Pancreas (tissue), 10 donors: ENCODE measurements around the gene SEC24D. TPM values are rescaled to one million over a fixed set of nuclear protein-coding genes. Genes with fewer than 3 reads are reported as not detected.
A peak's percentile ranks its signal among the peaks of the same experiment; 100 is the strongest.

Source experiments
- ATAC-seq, 4 donors: fragments of 200-7000 bp; cut with Tn5 transposase; one replicate each; pipeline versions ENCODE4 v1.8.0 to v1.9.1; 2020; ENCODE audit warnings: mild to moderate bottlenecking in 4 of 4, moderate library complexity in 4 of 4
- DNase-seq, 6 donors: peaks; one replicate each; pipeline ENCODE4 v3.0.0-alpha.2; 2020
- FAIRE-seq: peaks from 2 replicates; lab custom pipeline; 2012; peaks lifted over from hg19 to GRCh38; lab: Jason Lieb, UNC
- H3K27ac ChIP-seq, 4 donors: fragments of 200-600 bp; sonication (generic); 1 replicate in 3 of 4; 2 replicates in 1 of 4; pipeline versions ENCODE4 v1.5.0 to v1.8.0; 2020
- H3K27me3 ChIP-seq, 4 donors: fragments of 200-600 bp; one replicate each; pipeline ENCODE4 v1.8.0; 2021
- H3K36me3 ChIP-seq, 3 donors: fragments of 200-600 bp; sonication (generic) in 1 of 3; one replicate each; pipeline versions ENCODE4 v1.5.0 to v1.8.0; 2020 to 2021
- H3K4me1 ChIP-seq, 3 donors: fragments of 200-600 bp; one replicate each; pipeline ENCODE4 v1.8.0; 2021
- H3K4me3 ChIP-seq, 4 donors: fragments of 200-600 bp; sonication (generic) in 2 of 4; one replicate each; pipeline versions ENCODE4 v1.5.0 to v1.8.0; 2020 to 2021
- H3K9me3 ChIP-seq, 4 donors: fragments of 200-600 bp; one replicate each; pipeline ENCODE4 v1.8.0; 2021
- WGBS, 2 donors: extraction: QIAGEN DNeasy Blood & Tissue Kit; methylation state at CpG; one replicate each; pipeline ENCODE4 v1.1.7; 2013; 5-methylcytosine and 5-hydroxymethylcytosine counted together
- intact Hi-C, 3 donors: fragments of 100-400 bp; cut with DNase I; formaldehyde crosslinking; loops; one replicate each; pipeline versions ENCODE4 v1.11.1 to v1.14.2; 2022
- polyA plus RNA-seq, 2 donors: library from polyadenylated mRNA; stranded (reverse); fragments of 200-250 nt; gene quantifications; one replicate each; pipeline ENCODE4 v1.2.3, GENCODE V29; 2013
- total RNA-seq, 6 donors: library from RNA; stranded (reverse); fragmentation: NEBNext Ultra II Directional in 4 of 6; extraction: Animal tissue kit (Norgen Biotek cat#: 25700) in 4 of 6; gene quantifications; one replicate each; pipeline versions ENCODE4 v1.2.1 to v1.2.4, GENCODE V29; 2021 to 2023
- TF ChIP-seq, protein P1 (sequence below), 4 donors: fragments of 200-600 bp; sonication (generic) in 3 of 4; IDR thresholded peaks; one replicate each; pipeline versions ENCODE4 v1.5.0 to v1.8.0; 2021; ENCODE audit warnings: antibody characterized with exemption in 4 of 4
- donor health status: healthy with polysubstance abuse.
- donor health status: DM: no; HTN: no; CAD: no; lungs with moderate emphysema.
- donor health status: DM: no; HTN: no; CAD: no.
- donor health status: control.
- donor health status: control.
- donor health status: Bipolar disorder and iron deficiency.
- donor health status: DM: yes; HTN: yes; CAD: no.
- donor health status: DM: no; HTN: no; CAD: no.
- donor health status: DM: no; HTN: no; CAD: no.
- donor health status: DM: yes; HTN: yes; CAD: no.

Gene SEC24D
- total and polyA plus RNA-seq, 8 donors, result 10.9 to 49.6 (median 35.1) TPM

DNA sequence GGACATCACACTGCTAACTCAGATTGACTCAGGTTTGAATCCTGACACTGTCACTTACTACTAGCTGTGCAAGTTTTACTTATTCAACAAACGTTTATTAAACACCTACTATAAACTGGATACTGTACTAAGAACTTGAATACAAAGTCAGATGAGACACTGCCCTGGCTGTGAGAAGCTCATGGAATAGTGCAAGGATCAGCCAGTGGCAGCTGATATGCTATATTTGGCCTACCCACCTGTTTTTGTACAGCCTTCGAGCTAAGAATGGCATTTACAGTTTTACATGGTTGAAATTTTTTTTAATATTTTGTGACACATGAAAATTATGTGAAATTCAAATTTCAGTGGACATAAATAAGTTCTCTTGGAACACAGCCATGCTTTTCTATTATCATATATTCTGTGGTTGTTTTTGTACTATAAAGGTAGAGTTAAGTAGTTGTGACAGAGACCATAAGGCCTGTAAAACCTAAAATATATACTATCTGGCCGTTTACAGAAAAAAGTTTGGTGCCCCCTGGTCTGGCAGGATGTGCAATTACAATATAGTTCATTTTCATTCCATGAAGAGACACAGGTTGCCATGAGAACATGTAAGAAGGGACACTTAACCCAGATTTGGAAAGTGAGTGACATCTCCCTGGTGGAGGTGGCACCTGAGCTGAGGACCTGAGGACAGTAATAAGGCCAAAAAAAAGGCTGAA is 3.4 kb upstream of the SEC24D start:
- H3K36me3 ChIP-seq, result no peaks in the 10 kb centered on the region
- H3K9me3 ChIP-seq, result no peaks in the 10 kb centered on the region
- H3K27ac ChIP-seq, result no peak overlapping the region
- DNase-seq (no peak), ATAC-seq (no peak), FAIRE-seq (no peak)
- no peaks in the 10 kb centered on the region for H3K27me3 ChIP-seq
- H3K4me1 ChIP-seq, result peaks cover 4 to 5% (median 4%) of the 10 kb centered on the region in 3 donors
- intact Hi-C loops, result no loop called here
- TF ChIP-seq, protein P1, sequence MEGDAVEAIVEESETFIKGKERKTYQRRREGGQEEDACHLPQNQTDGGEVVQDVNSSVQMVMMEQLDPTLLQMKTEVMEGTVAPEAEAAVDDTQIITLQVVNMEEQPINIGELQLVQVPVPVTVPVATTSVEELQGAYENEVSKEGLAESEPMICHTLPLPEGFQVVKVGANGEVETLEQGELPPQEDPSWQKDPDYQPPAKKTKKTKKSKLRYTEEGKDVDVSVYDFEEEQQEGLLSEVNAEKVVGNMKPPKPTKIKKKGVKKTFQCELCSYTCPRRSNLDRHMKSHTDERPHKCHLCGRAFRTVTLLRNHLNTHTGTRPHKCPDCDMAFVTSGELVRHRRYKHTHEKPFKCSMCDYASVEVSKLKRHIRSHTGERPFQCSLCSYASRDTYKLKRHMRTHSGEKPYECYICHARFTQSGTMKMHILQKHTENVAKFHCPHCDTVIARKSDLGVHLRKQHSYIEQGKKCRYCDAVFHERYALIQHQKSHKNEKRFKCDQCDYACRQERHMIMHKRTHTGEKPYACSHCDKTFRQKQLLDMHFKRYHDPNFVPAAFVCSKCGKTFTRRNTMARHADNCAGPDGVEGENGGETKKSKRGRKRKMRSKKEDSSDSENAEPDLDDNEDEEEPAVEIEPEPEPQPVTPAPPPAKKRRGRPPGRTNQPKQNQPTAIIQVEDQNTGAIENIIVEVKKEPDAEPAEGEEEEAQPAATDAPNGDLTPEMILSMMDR (IDR thresholded peaks at IDR 0.05), result no peak
- whole genome bisulfite sequencing, 2 donors, result 50 to 60% methylated on average over 3 of the region's 3 CpGs
- no peak overlapping the region for H3K4me3 ChIP-seq

DNA sequence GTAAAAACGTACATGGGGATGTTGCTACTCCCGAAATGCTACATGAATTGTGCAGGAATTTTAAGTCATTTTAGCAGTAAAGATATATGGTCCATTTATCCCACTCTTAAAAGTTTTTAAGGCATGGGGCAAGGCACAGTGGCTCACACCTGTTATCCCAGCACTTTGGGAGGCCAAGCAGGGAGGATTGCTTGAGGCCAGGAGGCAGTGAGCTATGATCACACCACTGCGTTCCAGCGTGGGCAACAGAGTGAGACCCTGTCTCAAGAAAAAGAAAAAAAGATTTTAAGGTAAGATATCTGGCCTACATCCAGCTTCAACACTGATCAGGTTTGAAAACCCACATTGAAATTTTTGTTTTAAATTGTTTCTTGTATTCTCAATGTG is 1.2 kb upstream of the SEC24D start:
- DNase-seq (no peak), FAIRE-seq (no peak), ATAC-seq (no peak)
- 58 to 72% methylated on average over 4 of the region's 4 CpGs for WGBS, 2 donors
- Histone ChIP-seq H3K36me3 (peaks cover 0 to 4% (median 0%) of the 10 kb centered on the region in 3 donors), H3K27me3 (no peaks in the 10 kb centered on the region), H3K27ac (no peak overlapping the region), H3K4me3 (no peak overlapping the region), H3K9me3 (no peaks in the 10 kb centered on the region), H3K4me1 (peaks cover 4 to 14% (median 12%) of the 10 kb centered on the region in 3 donors)
- TF ChIP-seq, protein P1 (IDR thresholded peaks at IDR 0.05), result no peak
- intact Hi-C loops, result no loop called here

DNA sequence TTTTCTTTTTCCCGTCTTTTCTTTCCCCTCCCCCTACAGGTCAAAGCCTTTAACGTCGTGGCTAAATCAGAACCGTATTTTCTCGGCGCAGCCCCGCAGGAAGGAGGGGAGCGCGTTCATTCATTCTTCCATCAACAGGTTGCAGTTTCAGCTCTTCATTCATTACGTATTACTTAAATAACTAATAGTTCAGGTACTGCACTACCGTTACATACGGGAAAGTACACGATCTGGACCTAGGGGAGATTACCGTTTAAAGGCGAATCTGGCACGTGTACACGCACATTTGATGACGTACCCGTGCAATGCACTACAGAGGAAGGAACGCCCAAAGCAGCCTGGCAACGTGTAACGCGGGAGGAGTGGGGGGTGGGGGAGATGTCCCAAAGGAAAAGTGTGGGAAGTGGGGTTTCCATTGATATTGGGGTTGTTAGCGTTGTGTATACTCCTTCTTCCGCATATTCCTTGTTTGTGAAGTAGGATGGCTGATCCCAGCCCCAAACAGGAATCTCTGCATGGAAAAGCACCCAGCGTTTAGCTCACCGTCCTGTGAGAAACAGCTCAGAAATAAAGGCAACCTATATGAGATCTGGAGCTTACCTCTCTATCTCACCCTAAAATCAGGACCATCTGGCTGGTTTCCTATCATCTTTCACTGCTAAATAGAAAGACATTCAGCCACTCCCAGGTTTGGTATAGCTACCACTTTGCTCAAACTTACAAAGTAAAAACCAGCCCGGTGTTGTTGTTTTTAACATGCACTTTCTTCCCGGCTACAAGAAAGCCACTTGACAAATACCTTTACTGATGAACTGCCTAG is 585 bp upstream of the SEC24D start:
- FAIRE-seq, result no peak
- H3K4me3 ChIP-seq, result peak overlapping the region; percentile 63 to 94 (median 90)
- DNase-seq, result peak in 3 of 6 donors; percentile 36 to 40 (median 38)
- 2 to 3% methylated on average over 28 to 29 of the region's 29 CpGs for WGBS, 2 donors
- peaks cover 0 to 4% (median 0%) of the 10 kb centered on the region in 3 donors for H3K36me3 ChIP-seq
- TF ChIP-seq, protein P1 (IDR thresholded peaks at IDR 0.05), result no peak
- intact Hi-C loops, result no loop called here
- H3K27me3 ChIP-seq, result no peaks in the 10 kb centered on the region
- peak; percentile 17 to 36 (median 30) for ATAC-seq
- peaks cover 4 to 14% (median 12%) of the 10 kb centered on the region in 3 donors for H3K4me1 ChIP-seq
- no peaks in the 10 kb centered on the region for H3K9me3 ChIP-seq
- peak overlapping the region in 3 of 4 donors; percentile 82 to 96 (median 96) for H3K27ac ChIP-seq

DNA sequence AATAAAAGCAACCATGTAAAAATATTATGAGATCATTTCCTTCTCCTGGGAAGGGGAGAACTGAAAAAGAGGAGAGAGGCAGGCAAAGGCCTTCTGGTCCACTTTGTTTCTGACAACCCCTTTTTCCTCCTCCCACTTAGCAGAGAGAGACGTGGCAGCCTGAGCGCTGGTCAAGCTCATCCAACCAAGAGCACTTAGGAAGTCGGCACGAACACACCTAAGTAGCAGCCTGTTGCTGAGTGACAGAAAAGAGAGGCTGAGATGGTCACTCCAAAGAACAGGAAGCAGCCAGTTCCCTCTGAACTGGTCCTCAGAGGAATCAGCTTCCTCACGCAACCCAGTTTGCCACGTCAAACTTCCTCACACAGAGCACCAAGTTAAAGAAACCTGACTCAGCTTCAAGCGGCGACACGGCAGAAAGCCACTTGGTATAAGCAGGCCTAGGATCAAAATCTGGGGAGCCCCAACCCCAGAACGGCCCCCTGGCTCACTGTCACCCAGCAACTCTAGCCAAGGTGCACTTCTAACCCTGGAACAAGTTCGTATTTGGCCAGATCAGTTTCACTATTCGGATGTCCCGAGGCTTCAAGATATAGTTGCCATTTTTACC is 861 bp downstream of the SEC24D start:
- peaks cover 4 to 14% (median 12%) of the 10 kb centered on the region in 3 donors for H3K4me1 ChIP-seq
- H3K4me3 ChIP-seq, result peak overlapping the region; percentile 63 to 94 (median 90)
- peak; percentile 46 to 69 (median 63) for DNase-seq
- H3K9me3 ChIP-seq, result no peaks in the 10 kb centered on the region
- TF ChIP-seq, protein P1 (IDR thresholded peaks at IDR 0.05), result no peak
- WGBS, 2 donors, result 0% methylated on average over 13 of the region's 13 CpGs
- peaks cover 0 to 4% (median 0%) of the 10 kb centered on the region in 3 donors for H3K36me3 ChIP-seq
- no peaks in the 10 kb centered on the region for H3K27me3 ChIP-seq
- no peak for FAIRE-seq
- intact Hi-C loops, result no loop called here
- H3K27ac ChIP-seq, result peak overlapping the region; percentile 82 to 96 (median 90)
- peak; percentile 69 to 85 (median 78) for ATAC-seq
